ENCODE measurements around the gene GPRIN3. TPM values are rescaled to one million over a fixed set of nuclear protein-coding genes. Genes with fewer than 3 reads are reported as not detected.
A peak's percentile ranks its signal among the peaks of the same experiment; 100 is the strongest.
"Not testable (repeated sequence)": the region's sequence is repeated elsewhere in the genome, so short reads cannot be mapped to it uniquely, and the experiment has no call there.

GPRIN3 gene
- total RNA-seq, 1 donor from 2014 or later: 10.7 TPM

GRCh38 chr4:89263265-89263664, 44.3 kb downstream of the GPRIN3 start:
- intact Hi-C loops (cut with micrococcal nuclease): no loop called here
- Mint-ChIP-seq H3K4me1 (ENCODE audit: low read depth) (peaks cover 49% of the 10 kb centered on the region), H3K27ac (no peak overlapping the region), H3K4me3 (ENCODE audit: low read depth) (no peak overlapping the region), H3K27me3 (ENCODE audit: low read depth) (no peaks in the 10 kb centered on the region), H3K36me3 (ENCODE audit: low read depth) (peaks cover 46% of the 10 kb centered on the region), H3K9me3 (peaks cover 12% of the 10 kb centered on the region)
- DNase-seq (ENCODE audit: low spot score): no peak

GRCh38 chr4:89259301-89260028, 48.1 kb downstream of the GPRIN3 start:
- no peaks in the 10 kb centered on the region for H3K27me3 Mint-ChIP-seq (ENCODE audit: low read depth)
- H3K4me3 Mint-ChIP-seq (ENCODE audit: low read depth): no peak overlapping the region
- H3K36me3 Mint-ChIP-seq (ENCODE audit: low read depth): peaks cover 40% of the 10 kb centered on the region
- no peak overlapping the region for H3K27ac Mint-ChIP-seq
- DNase-seq (ENCODE audit: low spot score): no peak
- peaks cover 9% of the 10 kb centered on the region for H3K9me3 Mint-ChIP-seq
- peaks cover 65% of the 10 kb centered on the region for H3K4me1 Mint-ChIP-seq (ENCODE audit: low read depth)
- intact Hi-C loops (cut with micrococcal nuclease): no loop called here

- no peaks in the 10 kb centered on the region for H3K27me3 Mint-ChIP-seq (ENCODE audit: low read depth)
- peaks cover 4% of the 10 kb centered on the region for H3K9me3 Mint-ChIP-seq
- no peak for DNase-seq (ENCODE audit: low spot score)
- intact Hi-C loops (cut with micrococcal nuclease): no loop called here
- H3K27ac Mint-ChIP-seq: no peak overlapping the region
- H3K4me3 Mint-ChIP-seq (ENCODE audit: low read depth): no peak overlapping the region
- peaks cover 60% of the 10 kb centered on the region for H3K4me1 Mint-ChIP-seq (ENCODE audit: low read depth)
- peaks cover 35% of the 10 kb centered on the region for H3K36me3 Mint-ChIP-seq (ENCODE audit: low read depth)
These were observed 49.1 kb downstream of the GPRIN3 start for GRCh38 chr4:89258506-89258905.

GRCh38 chr4:89257376-89257775, 50.2 kb downstream of the GPRIN3 start:
- Mint-ChIP-seq H3K4me3 (ENCODE audit: low read depth) (no peak overlapping the region), H3K9me3 (peaks cover 4% of the 10 kb centered on the region), H3K4me1 (ENCODE audit: low read depth) (peaks cover 60% of the 10 kb centered on the region), H3K27me3 (ENCODE audit: low read depth) (no peaks in the 10 kb centered on the region), H3K36me3 (ENCODE audit: low read depth) (peaks cover 33% of the 10 kb centered on the region), H3K27ac (no peak overlapping the region)
- no peak for DNase-seq (ENCODE audit: low spot score)
- intact Hi-C loops (cut with micrococcal nuclease): no loop called here

- intact Hi-C loops (cut with micrococcal nuclease): no loop called here
- peaks cover 63% of the 10 kb centered on the region for H3K4me1 Mint-ChIP-seq (ENCODE audit: low read depth)
- H3K27me3 Mint-ChIP-seq (ENCODE audit: low read depth): no peaks in the 10 kb centered on the region
- DNase-seq (ENCODE audit: low spot score): no peak
- H3K9me3 Mint-ChIP-seq: peaks cover 4% of the 10 kb centered on the region
- H3K27ac Mint-ChIP-seq: peak overlapping the region; percentile 24
- H3K4me3 Mint-ChIP-seq (ENCODE audit: low read depth): no peak overlapping the region
- peaks cover 34% of the 10 kb centered on the region for H3K36me3 Mint-ChIP-seq (ENCODE audit: low read depth)
These were observed 51.3 kb downstream of the GPRIN3 start for GRCh38 chr4:89256203-89256800.

- Mint-ChIP-seq H3K36me3 (ENCODE audit: low read depth) (peaks cover 33% of the 10 kb centered on the region), H3K27ac (peak overlapping the region; percentile 39), H3K4me1 (ENCODE audit: low read depth) (peaks cover 54% of the 10 kb centered on the region), H3K27me3 (ENCODE audit: low read depth) (no peaks in the 10 kb centered on the region), H3K4me3 (ENCODE audit: low read depth) (no peak overlapping the region), H3K9me3 (peaks cover 4% of the 10 kb centered on the region)
- DNase-seq (ENCODE audit: low spot score): peak; percentile 16
- intact Hi-C loops (cut with micrococcal nuclease): loop anchor here (1.0 to 2.0 kb wide), 4 partner anchors 40 to 179 kb away; partner anchors contain the start of gene GPRIN3
These were observed 52.8 kb downstream of the GPRIN3 start for GRCh38 chr4:89254847-89255246.

GRCh38 chr4:89254347-89254746, 53.3 kb downstream of the GPRIN3 start:
- H3K27ac Mint-ChIP-seq; H3K4me3 Mint-ChIP-seq (ENCODE audit: low read depth); H3K9me3 Mint-ChIP-seq; DNase-seq (ENCODE audit: low spot score); H3K27me3 Mint-ChIP-seq (ENCODE audit: low read depth): not testable (repeated sequence)
- intact Hi-C loops (cut with micrococcal nuclease): loop anchor here (1.0 to 2.0 kb wide), 4 partner anchors 40 to 180 kb away; partner anchors contain the start of gene GPRIN3
- peaks cover 50% of the 10 kb centered on the region for H3K4me1 Mint-ChIP-seq (ENCODE audit: low read depth)
- peaks cover 35% of the 10 kb centered on the region for H3K36me3 Mint-ChIP-seq (ENCODE audit: low read depth)

GRCh38 chr4:89253935-89254334, 53.7 kb downstream of the GPRIN3 start:
- Mint-ChIP-seq H3K4me1 (ENCODE audit: low read depth) (peaks cover 49% of the 10 kb centered on the region), H3K27me3 (ENCODE audit: low read depth) (no peaks in the 10 kb centered on the region), H3K4me3 (ENCODE audit: low read depth) (no peak overlapping the region), H3K9me3 (peaks cover 4% of the 10 kb centered on the region), H3K27ac (no peak overlapping the region), H3K36me3 (ENCODE audit: low read depth) (peaks cover 38% of the 10 kb centered on the region)
- intact Hi-C loops (cut with micrococcal nuclease): loop anchor here (1.0 to 2.0 kb wide), 4 partner anchors 41 to 180 kb away; partner anchors contain the start of gene GPRIN3
- DNase-seq (ENCODE audit: low spot score): no peak

GRCh38 chr4:89253311-89253710, 54.3 kb downstream of the GPRIN3 start:
- peaks cover 4% of the 10 kb centered on the region for H3K9me3 Mint-ChIP-seq
- H3K27me3 Mint-ChIP-seq (ENCODE audit: low read depth): no peaks in the 10 kb centered on the region
- intact Hi-C loops (cut with micrococcal nuclease): no loop called here
- H3K36me3 Mint-ChIP-seq (ENCODE audit: low read depth): peaks cover 39% of the 10 kb centered on the region
- peaks cover 44% of the 10 kb centered on the region for H3K4me1 Mint-ChIP-seq (ENCODE audit: low read depth)
- H3K4me3 Mint-ChIP-seq (ENCODE audit: low read depth): no peak overlapping the region
- H3K27ac Mint-ChIP-seq: no peak overlapping the region
- DNase-seq (ENCODE audit: low spot score): no peak

- Mint-ChIP-seq H3K27me3 (ENCODE audit: low read depth) (no peaks in the 10 kb centered on the region), H3K36me3 (ENCODE audit: low read depth) (peaks cover 52% of the 10 kb centered on the region), H3K4me3 (ENCODE audit: low read depth) (no peak overlapping the region), H3K9me3 (peaks cover 4% of the 10 kb centered on the region), H3K27ac (no peak overlapping the region), H3K4me1 (ENCODE audit: low read depth) (peaks cover 32% of the 10 kb centered on the region)
- no peak for DNase-seq (ENCODE audit: low spot score)
- intact Hi-C loops (cut with micrococcal nuclease): no loop called here
These were observed 56.2 kb downstream of the GPRIN3 start for GRCh38 chr4:89251396-89251795.

GRCh38 chr4:89249716-89250361, 57.8 kb downstream of the GPRIN3 start:
- Mint-ChIP-seq H3K36me3 (ENCODE audit: low read depth) (peaks cover 49% of the 10 kb centered on the region), H3K4me3 (ENCODE audit: low read depth) (no peak overlapping the region), H3K9me3 (peaks cover 4% of the 10 kb centered on the region), H3K27me3 (ENCODE audit: low read depth) (no peaks in the 10 kb centered on the region), H3K27ac (no peak overlapping the region), H3K4me1 (ENCODE audit: low read depth) (peaks cover 28% of the 10 kb centered on the region)
- no peak for DNase-seq (ENCODE audit: low spot score)
- intact Hi-C loops (cut with micrococcal nuclease): no loop called here

- Mint-ChIP-seq H3K4me1 (ENCODE audit: low read depth) (peaks cover 29% of the 10 kb centered on the region), H3K27ac (no peak overlapping the region), H3K36me3 (ENCODE audit: low read depth) (peaks cover 44% of the 10 kb centered on the region), H3K27me3 (ENCODE audit: low read depth) (no peaks in the 10 kb centered on the region), H3K9me3 (no peaks in the 10 kb centered on the region), H3K4me3 (ENCODE audit: low read depth) (no peak overlapping the region)
- DNase-seq (ENCODE audit: low spot score): no peak
- intact Hi-C loops (cut with micrococcal nuclease): no loop called here
These were observed 58.3 kb downstream of the GPRIN3 start for GRCh38 chr4:89249313-89249712.

- Mint-ChIP-seq H3K9me3 (no peaks in the 10 kb centered on the region), H3K36me3 (ENCODE audit: low read depth) (peaks cover 41% of the 10 kb centered on the region), H3K4me3 (ENCODE audit: low read depth) (no peak overlapping the region), H3K27ac (no peak overlapping the region), H3K4me1 (ENCODE audit: low read depth) (peaks cover 30% of the 10 kb centered on the region), H3K27me3 (ENCODE audit: low read depth) (no peaks in the 10 kb centered on the region)
- intact Hi-C loops (cut with micrococcal nuclease): no loop called here
- no peak for DNase-seq (ENCODE audit: low spot score)
These were observed 58.7 kb downstream of the GPRIN3 start for GRCh38 chr4:89248879-89249281.

All from activated T-helper 2 cell treated with anti-CD3 and anti-CD28 coated beads, Interferon-gamma antibody, Interleukin-2, Interleukin-4, amounts not matched to agents 10 μg/mL and 5 μg/mL and 100 μg/mL, durations not matched to agents 14 hours and 24 hours and 36 hours (primary cell).